Neural progenitor cell (in vitro differentiated cells): ENCODE results near the gene RRAS2.

Experiments used
- EZH2 ChIP-seq: fragments of 200-600 bp; sonication (generic); IDR thresholded peaks from 2 replicates; pipeline ENCODE4 v1.6.1; 2017; ENCODE audit warnings: antibody characterized with exemption, mild to moderate bottlenecking, moderate library complexity
- EZH2phosphoT487 ChIP-seq: fragments of 200-600 bp; sonication (generic); IDR thresholded peaks from 2 replicates; pipeline ENCODE4 v1.6.1; 2017; ENCODE audit warnings: antibody characterized with exemption
- TF ChIP-seq, protein P1 (sequence below): fragments of 200-600 bp; sonication (generic); IDR thresholded peaks from 2 replicates; pipeline ENCODE4 v1.5.1; 2017; ENCODE audit warnings: antibody characterized with exemption, mild to moderate bottlenecking

DNA sequence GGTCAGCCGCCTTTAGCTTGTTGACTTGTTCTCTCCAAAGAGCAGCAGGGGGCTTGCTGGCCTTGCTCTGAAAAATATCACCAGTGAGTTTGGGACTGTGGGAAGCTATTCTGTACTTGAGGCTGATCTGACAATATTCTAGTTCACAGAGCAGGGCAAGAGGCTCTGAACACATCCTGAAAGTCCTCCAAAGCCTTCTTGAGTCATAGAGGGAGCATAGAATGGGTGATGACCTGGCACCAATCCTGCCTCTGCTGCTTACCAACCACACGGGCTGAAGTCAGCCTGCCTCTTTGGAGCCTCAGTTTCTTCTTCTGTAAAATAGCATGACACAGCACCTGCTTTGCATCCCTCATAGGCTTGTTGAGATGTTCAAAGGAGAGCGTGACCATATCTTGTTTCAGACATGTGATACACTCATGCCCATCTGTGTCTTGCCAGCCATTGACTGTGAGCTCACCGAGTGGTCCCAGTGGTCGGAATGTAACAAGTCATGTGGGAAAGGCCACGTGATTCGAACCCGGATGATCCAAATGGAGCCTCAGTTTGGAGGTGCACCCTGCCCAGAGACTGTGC is 96.6 kb downstream of the RRAS2 start:
- TF ChIP-seq, protein P1, sequence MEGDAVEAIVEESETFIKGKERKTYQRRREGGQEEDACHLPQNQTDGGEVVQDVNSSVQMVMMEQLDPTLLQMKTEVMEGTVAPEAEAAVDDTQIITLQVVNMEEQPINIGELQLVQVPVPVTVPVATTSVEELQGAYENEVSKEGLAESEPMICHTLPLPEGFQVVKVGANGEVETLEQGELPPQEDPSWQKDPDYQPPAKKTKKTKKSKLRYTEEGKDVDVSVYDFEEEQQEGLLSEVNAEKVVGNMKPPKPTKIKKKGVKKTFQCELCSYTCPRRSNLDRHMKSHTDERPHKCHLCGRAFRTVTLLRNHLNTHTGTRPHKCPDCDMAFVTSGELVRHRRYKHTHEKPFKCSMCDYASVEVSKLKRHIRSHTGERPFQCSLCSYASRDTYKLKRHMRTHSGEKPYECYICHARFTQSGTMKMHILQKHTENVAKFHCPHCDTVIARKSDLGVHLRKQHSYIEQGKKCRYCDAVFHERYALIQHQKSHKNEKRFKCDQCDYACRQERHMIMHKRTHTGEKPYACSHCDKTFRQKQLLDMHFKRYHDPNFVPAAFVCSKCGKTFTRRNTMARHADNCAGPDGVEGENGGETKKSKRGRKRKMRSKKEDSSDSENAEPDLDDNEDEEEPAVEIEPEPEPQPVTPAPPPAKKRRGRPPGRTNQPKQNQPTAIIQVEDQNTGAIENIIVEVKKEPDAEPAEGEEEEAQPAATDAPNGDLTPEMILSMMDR, result no peak
- TF ChIP-seq EZH2phosphoT487, result no peak
- TF ChIP-seq EZH2, result no peak
